Sigmoid colon (tissue), 7 donors: Measurements from ENCODE around the gene ALPI. TPM values are rescaled to one million over a fixed set of nuclear protein-coding genes. Genes with fewer than 3 reads are reported as not detected.
A peak's percentile ranks its signal among the peaks of the same experiment; 100 is the strongest.

Experiments used
- DNase-seq: peaks from one replicate; pipeline ENCODE4 v3.0.0-alpha.2; 2019
- H3K27ac ChIP-seq, 4 donors: fragments of 200-600 bp; sonication (generic); one replicate each; pipeline ENCODE4 v1.5.1; 2016 to 2019; ENCODE audit warnings: mild to moderate bottlenecking in 1 of 4
- H3K27me3 ChIP-seq, 3 donors: fragments of 200-600 bp; sonication (generic); one replicate each; pipeline ENCODE4 v1.5.1; 2019; ENCODE audit warnings: mild to moderate bottlenecking in 1 of 3
- H3K36me3 ChIP-seq, 4 donors: fragments of 200-600 bp; sonication (generic); one replicate each; pipeline ENCODE4 v1.5.1; 2016 to 2019
- H3K4me1 ChIP-seq, 4 donors: fragments of 200-600 bp; sonication (generic); one replicate each; pipeline ENCODE4 v1.5.1; 2017 to 2019
- H3K4me3 ChIP-seq, 4 donors: fragments of 200-600 bp; sonication (generic); one replicate each; pipeline ENCODE4 v1.5.1; 2017 to 2019; ENCODE audit warnings: mild to moderate bottlenecking in 2 of 4, moderate library complexity in 1 of 4
- H3K9me3 ChIP-seq, 4 donors: fragments of 200-600 bp in 3 of 4; sonication (generic) in 3 of 4; one replicate each; pipeline versions ENCODE4 v1.5.1 to v1.6.1; 2013 to 2019
- EP300 ChIP-seq, 4 donors: sonication (generic); formaldehyde crosslinking; IDR thresholded peaks; one replicate each; pipeline ENCODE4 v1.6.1; 2017; ENCODE audit warnings: antibody characterized with exemption in 4 of 4
- POLR2A ChIP-seq, 2 donors: fragments of 450-650 bp; IDR thresholded peaks; one replicate each; pipeline ENCODE4 v1.6.1; 2016; ENCODE audit warnings: antibody characterized with exemption in 2 of 2, mild to moderate bottlenecking in 2 of 2, moderate library complexity in 2 of 2
- POLR2AphosphoS5 ChIP-seq, 4 donors: sonication (generic); formaldehyde crosslinking; IDR thresholded peaks; one replicate each; pipeline ENCODE4 v1.6.1; 2017; ENCODE audit warnings: antibody characterized with exemption in 4 of 4
- WGBS, 2 donors: extraction: QIAGEN DNeasy Blood & Tissue Kit; methylation state at CpG; one replicate each; pipeline ENCODE4 v1.1.7; 2013; 5-methylcytosine and 5-hydroxymethylcytosine counted together
- intact Hi-C: fragments of 100-400 bp; cut with DNase I; formaldehyde crosslinking; loops from one replicate; pipeline ENCODE4 v1.15.1; 2023
- polyA plus RNA-seq, 3 donors: library from polyadenylated mRNA; stranded (reverse); fragments of 200-250 nt; gene quantifications; one replicate each; pipeline ENCODE4 v1.2.3, GENCODE V29; 2013
- total RNA-seq, 4 donors: library from RNA; depleted of rRNA; stranded (reverse); fragments of >200 nt; gene quantifications; one replicate each; pipeline ENCODE4 v1.1.0, GENCODE V29; 2016
- TF ChIP-seq, protein P1 (sequence below), 4 experiments: fragments of 450-650 bp in 3 of 4; fragments of 200-600 bp in 1 of 4; IDR thresholded peaks; one replicate each; pipeline ENCODE4 v1.5.1; 2016 to 2019; ENCODE audit warnings: antibody characterized with exemption in 4 of 4, mild to moderate bottlenecking in 3 of 4, moderate library complexity in 2 of 4
- donor health status: healthy with polysubstance abuse.
- donor health status: Bipolar disorder and iron deficiency.
- donor health status: healthy.

ALPI gene
- total and polyA plus RNA-seq, 7 donors = 5.3 to 10.2 (median 7.2) TPM; not detected in 4

DNA sequence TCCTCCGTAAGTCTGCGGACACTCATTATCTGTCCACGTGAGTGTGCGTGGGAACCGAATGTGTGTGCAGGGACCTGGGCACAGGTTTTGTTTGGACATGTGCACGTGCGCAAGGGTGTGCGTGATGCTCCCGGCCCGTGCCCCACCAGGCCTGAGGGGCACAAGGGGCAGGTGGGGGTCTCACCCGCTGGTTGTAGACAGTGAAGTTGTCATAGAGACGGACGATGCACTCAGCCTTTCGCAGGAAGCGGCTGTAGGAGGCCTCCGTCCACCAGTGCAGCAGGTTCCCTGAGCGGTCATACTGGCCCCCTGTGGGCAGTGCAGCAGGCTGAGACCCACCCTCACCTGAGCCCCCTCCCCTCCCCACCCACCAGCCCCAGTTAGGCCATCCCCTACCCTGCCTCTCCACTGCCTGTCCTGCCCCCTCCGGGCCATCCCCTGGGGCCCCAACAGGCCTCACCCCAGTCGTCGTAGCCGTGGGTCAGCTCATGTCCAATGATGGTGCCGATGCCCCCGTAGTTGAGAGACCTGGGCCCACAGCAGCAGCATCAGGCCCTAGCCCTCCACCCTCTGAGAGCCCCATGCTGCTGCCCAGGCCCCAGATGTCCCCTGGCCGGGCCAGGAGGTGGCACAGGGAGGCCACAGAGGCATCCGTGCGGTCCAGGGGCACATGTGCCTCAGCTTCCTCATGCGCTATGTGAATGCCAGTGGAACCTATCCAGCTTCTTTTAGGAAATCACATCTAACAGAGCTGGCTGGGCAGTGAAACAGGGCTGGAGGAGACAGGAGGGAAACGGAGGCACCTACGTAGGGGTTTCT is 25.6 kb downstream of the ALPI start:
- peak; percentile 56 for DNase-seq
- intact Hi-C loops = no loop called here
- peaks cover 0 to 2% (median under 1%) of the 10 kb centered on the region in 4 donors for H3K4me1 ChIP-seq
- no peak overlapping the region for H3K27ac ChIP-seq
- WGBS, 2 donors = 85 to 88% methylated on average over 29 of the region's 29 CpGs
- TF ChIP-seq EP300 (IDR thresholded peaks at IDR 0.05) (no peak), POLR2AphosphoS5 (IDR thresholded peaks at IDR 0.05) (no peak), POLR2A (IDR thresholded peaks at IDR 0.05) (no peak)
- TF ChIP-seq, protein P1, sequence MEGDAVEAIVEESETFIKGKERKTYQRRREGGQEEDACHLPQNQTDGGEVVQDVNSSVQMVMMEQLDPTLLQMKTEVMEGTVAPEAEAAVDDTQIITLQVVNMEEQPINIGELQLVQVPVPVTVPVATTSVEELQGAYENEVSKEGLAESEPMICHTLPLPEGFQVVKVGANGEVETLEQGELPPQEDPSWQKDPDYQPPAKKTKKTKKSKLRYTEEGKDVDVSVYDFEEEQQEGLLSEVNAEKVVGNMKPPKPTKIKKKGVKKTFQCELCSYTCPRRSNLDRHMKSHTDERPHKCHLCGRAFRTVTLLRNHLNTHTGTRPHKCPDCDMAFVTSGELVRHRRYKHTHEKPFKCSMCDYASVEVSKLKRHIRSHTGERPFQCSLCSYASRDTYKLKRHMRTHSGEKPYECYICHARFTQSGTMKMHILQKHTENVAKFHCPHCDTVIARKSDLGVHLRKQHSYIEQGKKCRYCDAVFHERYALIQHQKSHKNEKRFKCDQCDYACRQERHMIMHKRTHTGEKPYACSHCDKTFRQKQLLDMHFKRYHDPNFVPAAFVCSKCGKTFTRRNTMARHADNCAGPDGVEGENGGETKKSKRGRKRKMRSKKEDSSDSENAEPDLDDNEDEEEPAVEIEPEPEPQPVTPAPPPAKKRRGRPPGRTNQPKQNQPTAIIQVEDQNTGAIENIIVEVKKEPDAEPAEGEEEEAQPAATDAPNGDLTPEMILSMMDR (IDR thresholded peaks at IDR 0.05) = no peak
- no peaks in the 10 kb centered on the region for H3K9me3 ChIP-seq
- H3K27me3 ChIP-seq = peaks cover 18 to 51% (median 28%) of the 10 kb centered on the region in 3 donors
- no peaks in the 10 kb centered on the region for H3K36me3 ChIP-seq
- H3K4me3 ChIP-seq = no peak overlapping the region

- Histone ChIP-seq H3K27me3 (peaks cover 26 to 62% (median 38%) of the 10 kb centered on the region in 3 donors), H3K36me3 (no peaks in the 10 kb centered on the region), H3K9me3 (no peaks in the 10 kb centered on the region), H3K27ac (no peak overlapping the region), H3K4me3 (no peak overlapping the region), H3K4me1 (peaks cover 0 to 12% (median 9%) of the 10 kb centered on the region in 4 donors)
- peak; percentile 62 for DNase-seq
- intact Hi-C loops = no loop called here
- WGBS, 2 donors = 86 to 91% methylated on average over 31 of the region's 31 CpGs
- no peak for TF ChIP-seq EP300 (IDR thresholded peaks at IDR 0.05)
- TF ChIP-seq POLR2AphosphoS5 (IDR thresholded peaks at IDR 0.05) = no peak
- TF ChIP-seq POLR2A (IDR thresholded peaks at IDR 0.05) = no peak
- TF ChIP-seq, protein P1 (IDR thresholded peaks at IDR 0.05) = no peak
Observed at GRCh38 chr2:232482301-232483238, 26.6 kb downstream of the ALPI start.

DNA sequence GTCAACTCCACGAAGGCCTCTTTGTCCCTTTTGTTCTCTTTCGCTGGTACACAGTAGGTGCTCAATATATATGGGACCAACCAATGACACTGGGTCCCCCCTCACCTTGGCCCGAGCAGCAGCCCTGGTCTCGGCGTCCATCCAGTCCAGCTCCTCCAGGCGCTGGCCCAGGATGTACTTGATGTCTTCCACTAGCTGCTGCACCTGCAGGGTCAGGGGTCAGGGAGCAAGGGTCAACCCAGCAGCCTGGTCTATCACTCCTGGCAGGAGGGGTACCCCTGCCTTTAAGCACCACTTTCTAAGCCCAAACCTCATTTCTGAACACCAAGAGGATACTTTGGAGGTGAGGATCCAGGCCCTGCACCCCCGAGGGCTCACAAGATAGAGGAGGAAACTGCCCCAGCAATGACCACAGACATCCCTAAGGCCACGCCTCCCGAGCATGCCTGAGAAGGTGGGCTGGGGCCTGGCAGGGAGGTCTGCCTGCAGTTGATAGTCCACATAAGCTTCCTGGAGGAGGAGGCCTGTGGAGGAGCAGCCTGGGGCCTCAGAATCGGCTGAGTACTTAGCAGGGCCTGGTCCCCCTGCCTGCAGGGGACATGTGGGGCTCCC is 27.5 kb downstream of the ALPI start:
- peak; percentile 48 for DNase-seq
- Histone ChIP-seq H3K27ac (no peak overlapping the region), H3K36me3 (no peaks in the 10 kb centered on the region), H3K4me1 (peaks cover 0 to 12% (median 10%) of the 10 kb centered on the region in 4 donors), H3K27me3 (peaks cover 26 to 70% (median 38%) of the 10 kb centered on the region in 3 donors), H3K9me3 (no peaks in the 10 kb centered on the region), H3K4me3 (no peak overlapping the region)
- no peak for TF ChIP-seq POLR2AphosphoS5 (IDR thresholded peaks at IDR 0.05)
- intact Hi-C loops = no loop called here
- WGBS, 2 donors = 88 to 89% methylated on average over 10 of the region's 10 CpGs

DNA sequence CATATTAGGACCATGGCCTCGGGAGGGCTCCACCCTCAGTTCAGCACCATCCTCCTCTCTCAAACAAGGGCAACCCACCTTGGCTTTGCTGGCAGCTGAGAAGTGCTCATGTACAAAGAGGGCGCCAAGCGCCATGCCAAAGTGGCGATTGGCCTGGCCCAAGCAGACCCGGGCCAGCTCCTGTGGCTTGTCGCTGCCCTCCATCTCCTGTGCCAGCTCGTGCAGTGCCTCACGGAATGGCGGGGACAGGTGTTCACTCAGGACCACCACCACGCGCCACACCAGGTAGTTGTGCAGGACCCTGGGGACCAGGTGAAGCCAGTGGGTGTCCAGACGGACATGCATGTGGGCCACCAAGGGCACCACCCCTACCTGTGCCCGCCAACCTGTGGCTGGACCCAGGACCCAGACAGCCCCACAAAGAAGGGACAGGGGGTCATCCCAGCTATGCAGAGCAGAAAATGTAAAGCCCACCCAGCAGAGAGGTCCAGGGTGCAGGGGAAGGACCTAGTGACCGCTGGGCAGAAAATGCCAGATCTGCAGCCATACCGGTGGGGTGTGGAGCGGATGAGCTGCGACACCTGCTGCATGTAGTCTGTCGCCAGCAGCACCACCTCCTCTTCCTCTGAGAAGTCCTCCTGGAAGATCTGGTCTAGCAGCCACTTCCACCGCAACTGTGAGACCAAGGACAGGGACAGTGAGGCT is 28.1 kb downstream of the ALPI start:
- DNase-seq = peak; percentile 53
- Histone ChIP-seq H3K4me1 (peaks cover 0 to 12% (median 10%) of the 10 kb centered on the region in 4 donors), H3K36me3 (no peaks in the 10 kb centered on the region), H3K9me3 (no peaks in the 10 kb centered on the region), H3K27me3 (peaks cover 26 to 77% (median 38%) of the 10 kb centered on the region in 3 donors), H3K27ac (no peak overlapping the region), H3K4me3 (no peak overlapping the region)
- WGBS, 2 donors = 89 to 92% methylated on average over 19 of the region's 19 CpGs
- intact Hi-C loops = no loop called here
- TF ChIP-seq EP300 (IDR thresholded peaks at IDR 0.05) (no peak), POLR2A (IDR thresholded peaks at IDR 0.05) (no peak), POLR2AphosphoS5 (IDR thresholded peaks at IDR 0.05) (no peak)
- TF ChIP-seq, protein P1 (IDR thresholded peaks at IDR 0.05) = no peak
